ENCODE data around the gene RNF111. TPM values are rescaled to one million over a fixed set of nuclear protein-coding genes. Genes with fewer than 3 reads are reported as not detected.

RNF111 gene
- total RNA-seq, 1 experiment from 2014 or later, result 22.4 TPM

DNA sequence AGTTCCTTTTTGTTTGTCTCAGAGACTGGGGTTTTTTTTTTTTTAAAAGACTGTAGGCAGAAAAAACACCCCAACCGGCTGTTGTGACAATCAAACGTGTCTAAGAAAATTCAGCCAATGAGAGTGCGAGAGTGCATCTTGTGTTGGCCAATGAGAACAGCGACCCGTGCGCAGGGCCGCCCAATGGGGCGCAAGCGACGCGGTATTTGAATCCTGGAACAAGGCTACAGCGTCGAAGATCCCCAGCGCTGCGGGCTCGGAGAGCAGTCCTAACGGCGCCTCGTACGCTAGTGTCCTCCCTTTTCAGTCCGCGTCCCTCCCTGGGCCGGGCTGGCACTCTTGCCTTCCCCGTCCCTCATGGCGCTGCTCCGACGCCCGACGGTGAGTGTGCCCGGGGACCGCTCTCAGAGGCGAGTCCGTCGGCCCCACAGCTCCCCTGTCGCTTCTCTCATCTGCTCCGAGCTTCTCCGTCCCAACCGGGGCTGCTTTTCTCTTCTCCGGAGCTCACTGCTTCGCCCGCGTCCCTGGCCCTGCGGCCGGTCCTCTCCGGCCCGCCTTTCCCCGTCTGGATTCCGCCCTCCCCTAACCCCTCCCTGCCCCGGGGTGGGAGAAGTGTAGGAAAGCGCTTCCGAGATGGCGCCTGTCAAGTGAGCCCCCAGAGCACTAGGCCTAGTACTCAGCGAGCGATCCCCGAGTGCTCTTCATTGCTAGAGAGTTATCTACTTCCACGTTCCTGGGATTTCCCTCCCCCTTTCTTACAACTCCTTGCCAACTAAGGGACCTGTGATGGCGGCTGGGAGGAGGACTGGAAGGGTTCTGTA is 117.7 kb downstream of the RNF111 start, which contains the start of gene CCNB2:
CCNB2 (plus strand) TSS at position 235 of the 821 bp plus-strand sequence; CDS start at position 358, 123 bp downstream.
- ChIA-PET POLR2A (interaction anchor here (0.5 kb wide), 1 partner anchor 17 kb away, joined by 5 read pairs; no protein-coding TSS in a partner anchor), CTCF (interaction anchor here (1.3 kb wide), 2 partner anchors 70 to 125 kb away, joined by 3 read pairs; no protein-coding TSS in a partner anchor)
- Mint-ChIP-seq H3K4me1 (peaks cover 8% of the 10 kb centered on the region), H3K36me3 (peaks cover 31% of the 10 kb centered on the region), H3K27ac (peak within 1 kb of the TSS; percentile 88), H3K27me3 (ENCODE audit: low read depth) (no peaks in the 10 kb centered on the region), H3K4me3 (peak within 1 kb of the TSS; percentile 96), H3K9me3 (no peaks in the 10 kb centered on the region)
- peak; percentile 88 for DNase-seq (ENCODE audit: low spot score)
- peak; percentile 98 for ATAC-seq
- no peak for TF ChIP-seq HMGA2 (CRISPR knock-in tag; IDR thresholded peaks at IDR 0.05)
- TF ChIP-seq, protein P1, sequence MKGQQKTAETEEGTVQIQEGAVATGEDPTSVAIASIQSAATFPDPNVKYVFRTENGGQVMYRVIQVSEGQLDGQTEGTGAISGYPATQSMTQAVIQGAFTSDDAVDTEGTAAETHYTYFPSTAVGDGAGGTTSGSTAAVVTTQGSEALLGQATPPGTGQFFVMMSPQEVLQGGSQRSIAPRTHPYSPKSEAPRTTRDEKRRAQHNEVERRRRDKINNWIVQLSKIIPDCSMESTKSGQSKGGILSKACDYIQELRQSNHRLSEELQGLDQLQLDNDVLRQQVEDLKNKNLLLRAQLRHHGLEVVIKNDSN (CRISPR knock-in tag; IDR thresholded peaks at IDR 0.05), result peak; percentile 68
- peak; percentile 61 for TF ChIP-seq USF2 (CRISPR knock-in tag; IDR thresholded peaks at IDR 0.05)
- peak; percentile 69 for TF ChIP-seq SP1 (CRISPR knock-in tag; conservative IDR thresholded peaks at IDR 0.05)
- TF ChIP-seq CBFB (CRISPR knock-in tag; IDR thresholded peaks at IDR 0.05; ENCODE audit: low read depth), result 0 out of 2 replicates have a peak, but pooled peaks have one; percentile 23
- TF ChIP-seq, protein P2, sequence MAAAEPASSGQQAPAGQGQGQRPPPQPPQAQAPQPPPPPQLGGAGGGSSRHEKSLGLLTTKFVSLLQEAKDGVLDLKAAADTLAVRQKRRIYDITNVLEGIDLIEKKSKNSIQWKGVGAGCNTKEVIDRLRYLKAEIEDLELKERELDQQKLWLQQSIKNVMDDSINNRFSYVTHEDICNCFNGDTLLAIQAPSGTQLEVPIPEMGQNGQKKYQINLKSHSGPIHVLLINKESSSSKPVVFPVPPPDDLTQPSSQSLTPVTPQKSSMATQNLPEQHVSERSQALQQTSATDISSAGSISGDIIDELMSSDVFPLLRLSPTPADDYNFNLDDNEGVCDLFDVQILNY (CRISPR knock-in tag; IDR thresholded peaks at IDR 0.05), result no peak
- TF ChIP-seq FOXP4 (CRISPR knock-in tag; IDR thresholded peaks at IDR 0.05), result peak; percentile 57; the same call in 1 of the 2 replicates
- TF ChIP-seq MYBL2 (CRISPR knock-in tag; IDR thresholded peaks at IDR 0.05), result peak; percentile 99
- TF ChIP-seq ZNF232 (CRISPR knock-in tag; IDR thresholded peaks at IDR 0.05), result peak; percentile 81
- peak; percentile 87 for TF ChIP-seq MAX (CRISPR knock-in tag; IDR thresholded peaks at IDR 0.05)
- peak; percentile 18; the same call in 1 of the 2 replicates for TF ChIP-seq TEAD1 (CRISPR knock-in tag; IDR thresholded peaks at IDR 0.05)
- 0 out of 2 replicates have a peak, but pooled peaks have one; percentile 35 for TF ChIP-seq TEAD4 (CRISPR knock-in tag; IDR thresholded peaks at IDR 0.05)
- peak; percentile 81 for TF ChIP-seq NFYB (CRISPR knock-in tag; conservative IDR thresholded peaks at IDR 0.05; ENCODE audit: low read depth)
- no peak for TF ChIP-seq JAZF1 (CRISPR knock-in tag; IDR thresholded peaks at IDR 0.05)
- TF ChIP-seq JUN (CRISPR knock-in tag; IDR thresholded peaks at IDR 0.05), result no peak; the same call in 1 of the 2 replicates
- TF ChIP-seq, protein P3, sequence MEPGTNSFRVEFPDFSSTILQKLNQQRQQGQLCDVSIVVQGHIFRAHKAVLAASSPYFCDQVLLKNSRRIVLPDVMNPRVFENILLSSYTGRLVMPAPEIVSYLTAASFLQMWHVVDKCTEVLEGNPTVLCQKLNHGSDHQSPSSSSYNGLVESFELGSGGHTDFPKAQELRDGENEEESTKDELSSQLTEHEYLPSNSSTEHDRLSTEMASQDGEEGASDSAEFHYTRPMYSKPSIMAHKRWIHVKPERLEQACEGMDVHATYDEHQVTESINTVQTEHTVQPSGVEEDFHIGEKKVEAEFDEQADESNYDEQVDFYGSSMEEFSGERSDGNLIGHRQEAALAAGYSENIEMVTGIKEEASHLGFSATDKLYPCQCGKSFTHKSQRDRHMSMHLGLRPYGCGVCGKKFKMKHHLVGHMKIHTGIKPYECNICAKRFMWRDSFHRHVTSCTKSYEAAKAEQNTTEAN (CRISPR knock-in tag; IDR thresholded peaks at IDR 0.05), result no peak
- TF ChIP-seq FOXP1 (CRISPR knock-in tag; IDR thresholded peaks at IDR 0.05; ENCODE audit: borderline replicate concordance), result peak; percentile 85; the same call in 1 of the 2 replicates
- peak; percentile 55; the same call in 1 of the 2 replicates for TF ChIP-seq ESRRA (CRISPR knock-in tag; IDR thresholded peaks at IDR 0.05; ENCODE audit: borderline replicate concordance)
- TF ChIP-seq AR (CRISPR knock-in tag; IDR thresholded peaks at IDR 0.05), result no peak
- TF ChIP-seq ARID4B (CRISPR knock-in tag; IDR thresholded peaks at IDR 0.05; ENCODE audit: borderline replicate concordance), result peak; percentile 88; the same call in 1 of the 2 replicates
- no peak for TF ChIP-seq ZBTB21 (CRISPR knock-in tag; IDR thresholded peaks at IDR 0.05; ENCODE audit: borderline replicate concordance)
- TF ChIP-seq FOXK1 (CRISPR knock-in tag; IDR thresholded peaks at IDR 0.05), result peak; percentile 57; the same call in 1 of the 2 replicates
- peak; percentile 91 for TF ChIP-seq ETV6 (CRISPR knock-in tag; IDR thresholded peaks at IDR 0.05)

All from WTC11 (cell line).